Endodermal cell (in vitro differentiated cells): Measurements from ENCODE around the gene OR2A12. TPM values are rescaled to one million over a fixed set of nuclear protein-coding genes. Genes with fewer than 3 reads are reported as not detected.

ENCODE experiments used
- DNase-seq: peaks from one replicate; pipeline ENCODE4 v3.0.0-alpha.2; 2017
- H3K27ac ChIP-seq: 2 replicates; pipeline ENCODE4 v1.5.1; 2013; ENCODE audit warnings: mild to moderate bottlenecking, low read depth, low read length, moderate library complexity
- H3K27me3 ChIP-seq: 2 replicates; pipeline ENCODE4 v1.6.1; 2013; ENCODE audit warnings: mild to moderate bottlenecking, low read length, moderate library complexity; ENCODE audit not compliant: insufficient read depth, control insufficient read depth, poor library complexity, severe bottlenecking
- H3K36me3 ChIP-seq: 2 replicates; pipeline ENCODE4 v1.7.0; 2013; ENCODE audit warnings: mild to moderate bottlenecking, low read length, moderate library complexity; ENCODE audit not compliant: control insufficient read depth, insufficient read depth
- H3K4me1 ChIP-seq: one replicate; pipeline ENCODE4 v1.7.0; 2013; ENCODE audit warnings: low read length; ENCODE audit not compliant: control insufficient read depth, insufficient read depth
- H3K4me3 ChIP-seq: 2 replicates; pipeline ENCODE4 v1.5.1; 2013; ENCODE audit warnings: mild to moderate bottlenecking, low read length, moderate library complexity
- H3K9ac ChIP-seq: 2 replicates; pipeline ENCODE4 v1.6.1; 2013; ENCODE audit warnings: mild to moderate bottlenecking, low read length, moderate library complexity; ENCODE audit not compliant: poor library complexity, severe bottlenecking; ENCODE audit errors: extremely low read depth
- H3K9me3 ChIP-seq: 2 replicates; pipeline ENCODE4 v1.6.1; 2013; ENCODE audit warnings: mild to moderate bottlenecking, low read length, moderate library complexity; ENCODE audit not compliant: control insufficient read depth
- H3K27ac Mint-ChIP-seq: 2 replicates; pipeline ENCODE4 v1.8.0; 2020; ENCODE audit warnings: mixed read lengths
- H3K27me3 Mint-ChIP-seq: 2 replicates; pipeline ENCODE4 v1.8.0; 2021; ENCODE audit warnings: mild to moderate bottlenecking, mixed read lengths; ENCODE audit not compliant: insufficient read depth
- H3K36me3 Mint-ChIP-seq: 2 replicates; pipeline ENCODE4 v1.8.0; 2020; ENCODE audit warnings: low read depth, mixed read lengths
- H3K4me1 Mint-ChIP-seq: 2 replicates; pipeline ENCODE4 v1.8.0; 2020; ENCODE audit warnings: mixed read lengths
- H3K4me3 Mint-ChIP-seq: 2 replicates; pipeline ENCODE4 v1.8.0; 2020; ENCODE audit warnings: mild to moderate bottlenecking, moderate library complexity, mixed read lengths
- H3K9me3 Mint-ChIP-seq: 2 replicates; pipeline ENCODE4 v1.8.0; 2020; ENCODE audit warnings: mild to moderate bottlenecking, mixed read lengths
- WGBS, 2 experiments: methylation state at CpG; one replicate each; pipeline versions ENCODE4 v1.1.5 to v1.1.7; 2013; ENCODE audit warnings: missing lambda C conversion rate in 2 of 2, mixed read lengths in 1 of 2; ENCODE audit not compliant: insufficient coverage in 1 of 2, insufficient read length in 1 of 2; 5-methylcytosine and 5-hydroxymethylcytosine counted together
- total RNA-seq, 2 donors: library from RNA; stranded (reverse); fragmentation: NEBNext Ultra II Directional in 1 of 2; extraction: Animal tissue kit (Norgen Biotek cat#: 25700) in 1 of 2; gene quantifications; 2 replicates in 1 of 2; 3 replicates in 1 of 2; pipeline ENCODE4 v1.2.1, GENCODE V29; 2021
- TF ChIP-seq, protein P1 (sequence below): fragments of 200-600 bp; sonication (generic); conservative IDR thresholded peaks from 2 replicates; pipeline ENCODE4 v1.5.0; 2021; ENCODE audit warnings: antibody characterized with exemption, mild to moderate bottlenecking

OR2A12 gene
- total RNA-seq, 2 donors from 2014 or later = not detected

DNA sequence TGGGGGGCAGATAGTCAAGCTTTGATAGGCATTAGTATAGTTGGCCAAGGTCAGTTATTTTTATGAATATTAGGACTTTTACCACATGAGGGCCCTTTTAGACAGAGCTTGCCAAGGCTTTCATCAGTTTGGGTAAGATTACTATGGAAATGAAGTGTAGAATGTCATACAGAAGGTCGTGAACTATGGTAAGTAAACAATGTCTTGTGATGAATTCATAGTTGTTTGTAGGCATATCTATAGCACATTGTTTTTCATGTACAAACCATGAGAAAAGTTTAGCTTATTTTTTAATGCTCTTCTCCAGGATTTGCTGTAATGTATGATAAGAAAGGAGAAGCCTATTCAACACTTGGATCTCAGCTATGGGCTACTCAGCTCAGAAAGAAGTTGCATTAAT is 27.6 kb downstream of the OR2A12 start:
- TF ChIP-seq, protein P1, sequence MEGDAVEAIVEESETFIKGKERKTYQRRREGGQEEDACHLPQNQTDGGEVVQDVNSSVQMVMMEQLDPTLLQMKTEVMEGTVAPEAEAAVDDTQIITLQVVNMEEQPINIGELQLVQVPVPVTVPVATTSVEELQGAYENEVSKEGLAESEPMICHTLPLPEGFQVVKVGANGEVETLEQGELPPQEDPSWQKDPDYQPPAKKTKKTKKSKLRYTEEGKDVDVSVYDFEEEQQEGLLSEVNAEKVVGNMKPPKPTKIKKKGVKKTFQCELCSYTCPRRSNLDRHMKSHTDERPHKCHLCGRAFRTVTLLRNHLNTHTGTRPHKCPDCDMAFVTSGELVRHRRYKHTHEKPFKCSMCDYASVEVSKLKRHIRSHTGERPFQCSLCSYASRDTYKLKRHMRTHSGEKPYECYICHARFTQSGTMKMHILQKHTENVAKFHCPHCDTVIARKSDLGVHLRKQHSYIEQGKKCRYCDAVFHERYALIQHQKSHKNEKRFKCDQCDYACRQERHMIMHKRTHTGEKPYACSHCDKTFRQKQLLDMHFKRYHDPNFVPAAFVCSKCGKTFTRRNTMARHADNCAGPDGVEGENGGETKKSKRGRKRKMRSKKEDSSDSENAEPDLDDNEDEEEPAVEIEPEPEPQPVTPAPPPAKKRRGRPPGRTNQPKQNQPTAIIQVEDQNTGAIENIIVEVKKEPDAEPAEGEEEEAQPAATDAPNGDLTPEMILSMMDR = no peak
- H3K9ac ChIP-seq = no peak overlapping the region
- H3K9me3 Mint-ChIP-seq = no peaks in the 10 kb centered on the region

DNA sequence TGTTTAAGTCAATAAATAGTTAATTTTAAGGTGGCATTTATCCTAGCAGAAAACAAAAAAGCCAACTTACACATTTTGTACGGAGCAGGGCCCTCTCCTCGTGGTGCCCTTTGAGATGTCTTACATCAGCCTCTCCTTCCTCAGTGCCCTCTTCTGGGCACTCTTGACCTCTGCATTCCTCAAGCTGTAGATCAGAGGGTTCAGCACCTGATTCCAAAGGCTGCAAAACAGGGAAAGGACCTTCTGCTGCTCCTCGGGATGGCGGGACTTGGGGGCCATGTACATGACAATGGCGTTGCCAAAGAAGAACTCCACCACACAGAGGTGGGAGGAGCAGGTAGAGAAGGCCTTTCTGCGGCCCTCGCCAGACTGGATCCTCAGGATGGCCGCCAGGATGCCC is 32.3 kb downstream of the OR2A12 start:
- Mint-ChIP-seq H3K27me3 (peaks cover 2% of the 10 kb centered on the region), H3K36me3 (no peaks in the 10 kb centered on the region), H3K9me3 (peaks cover 1% of the 10 kb centered on the region), H3K27ac (no peak overlapping the region), H3K4me3 (no peak overlapping the region), H3K4me1 (no peaks in the 10 kb centered on the region)
- TF ChIP-seq, protein P1 = peak; percentile 32
- Histone ChIP-seq H3K9me3 (no peaks in the 10 kb centered on the region), H3K27ac (no peak overlapping the region), H3K4me3 (no peak overlapping the region), H3K27me3 (no peaks in the 10 kb centered on the region), H3K4me1 (no peaks in the 10 kb centered on the region), H3K36me3 (no peaks in the 10 kb centered on the region), H3K9ac (no peak overlapping the region)
- WGBS, 2 experiments = 70 to 85% methylated on average over 3 to 8 of the region's 8 CpGs
- peak; percentile 52 for DNase-seq

More for the DNA sequence above, 27.6 kb downstream of the OR2A12 start:
- Histone ChIP-seq H3K4me1 (no peaks in the 10 kb centered on the region), H3K4me3 (no peak overlapping the region), H3K36me3 (no peaks in the 10 kb centered on the region), H3K27me3 (no peaks in the 10 kb centered on the region), H3K9me3 (no peaks in the 10 kb centered on the region), H3K27ac (no peak overlapping the region)
- 59 to 100% methylated on average over 1 of the region's 1 CpG for WGBS, 2 experiments
- Mint-ChIP-seq H3K27ac (no peak overlapping the region), H3K36me3 (no peaks in the 10 kb centered on the region), H3K27me3 (peaks cover 2% of the 10 kb centered on the region), H3K4me3 (no peak overlapping the region), H3K4me1 (no peaks in the 10 kb centered on the region)
- DNase-seq = no peak

DNA sequence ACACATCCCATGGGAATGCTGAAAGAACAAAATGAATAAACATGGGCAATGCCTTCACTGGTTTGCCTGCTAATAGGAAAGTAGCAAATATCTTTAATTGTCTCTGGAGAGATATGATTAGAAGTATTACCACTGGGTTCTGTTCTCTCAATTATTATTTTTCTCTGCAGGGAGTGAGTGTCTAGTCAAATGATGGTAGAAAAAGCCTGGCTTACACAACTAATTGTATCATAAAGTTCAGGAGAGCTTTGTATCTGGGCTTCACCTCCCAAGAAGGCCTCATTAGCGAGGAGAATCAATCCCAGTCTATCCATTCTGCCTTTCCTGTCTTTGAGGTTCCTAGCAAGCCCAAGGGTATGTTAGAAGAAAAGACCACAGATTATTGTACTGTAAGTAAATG is 36.8 kb downstream of the OR2A12 start, which contains the start of gene OR2A14:
Gene OR2A14, plus strand, starts transcription at position 301 of the 400 bp plus-strand sequence. CDS start 5,937 bp downstream, outside the sequence.
- 100% methylated on average over 1 of the region's 1 CpG; no CpG with 5 or more reads in 1 of the 2 experiments for WGBS, 2 experiments
- no peaks in the 10 kb centered on the region for H3K4me1 Mint-ChIP-seq
- no peaks in the 10 kb centered on the region for H3K27me3 Mint-ChIP-seq
- no peak within 1 kb of the TSS for H3K27ac ChIP-seq
- H3K27ac Mint-ChIP-seq = no peak within 1 kb of the TSS
- no peaks in the 10 kb centered on the region for H3K36me3 Mint-ChIP-seq
- no peaks in the 10 kb centered on the region for H3K36me3 ChIP-seq
- H3K4me3 Mint-ChIP-seq = no peak within 1 kb of the TSS
- no peaks in the 10 kb centered on the region for H3K27me3 ChIP-seq
- no peaks in the 10 kb centered on the region for H3K9me3 ChIP-seq
- H3K4me3 ChIP-seq = no peak within 1 kb of the TSS
- TF ChIP-seq, protein P1 = no peak
- no peak within 1 kb of the TSS for H3K9ac ChIP-seq
- no peak for DNase-seq
- H3K4me1 ChIP-seq = no peaks in the 10 kb centered on the region
- peaks cover 1% of the 10 kb centered on the region for H3K9me3 Mint-ChIP-seq
